ENCODE results near the gene SH3RF2. TPM values are rescaled to one million over a fixed set of nuclear protein-coding genes. Genes with fewer than 3 reads are reported as not detected.

SH3RF2 gene
- total and polyA plus RNA-seq, 2 donors (not counting 1 experiment from before 2014, with no cell fraction given) = 0.53 to 1.2 TPM

- peak in 1 of 2 donors; percentile 60 for DNase-seq (ENCODE audit: low read depth in 2 of 2)
- Histone ChIP-seq H3K4me3 (replicated peaks in 1 of 4; ENCODE audit: control extremely low read depth in 1 of 4, insufficient read depth in 1 of 4, low read depth in 3 of 4, low read length in 4 of 4) (no peak overlapping the region), H3K27me3 (ENCODE audit: control insufficient read depth, insufficient read depth, low read length) (no peaks in the 10 kb centered on the region), H3K9me3 (ENCODE audit: control insufficient read depth, insufficient read depth, low read depth, low read length) (no peaks in the 10 kb centered on the region), H3K36me3 (ENCODE audit: control insufficient read depth, insufficient read depth, low read length) (no peaks in the 10 kb centered on the region), H3K9ac (ENCODE audit: insufficient read depth, low read length) (no peak overlapping the region), H2AFZ (ENCODE audit: low read length) (no peak overlapping the region), H3K4me1 (ENCODE audit: control insufficient read depth, extremely low read depth, insufficient read depth, low read length) (no peaks in the 10 kb centered on the region), H3K79me2 (ENCODE audit: control insufficient read depth, insufficient read depth, low read length) (no peaks in the 10 kb centered on the region), H3K4me2 (ENCODE audit: extremely low read depth, insufficient read depth, low read length) (no peak overlapping the region), H3K27ac (ENCODE audit: insufficient read depth, low read length) (no peak overlapping the region), H4K20me1 (ENCODE audit: control insufficient read depth, extremely low read depth, insufficient read depth, low read length) (no peaks in the 10 kb centered on the region)
- no peak for TF ChIP-seq EZH2 (IDR thresholded peaks at IDR 0.05; ENCODE audit: low read length, missing control alignments)
- TF ChIP-seq, protein P1, sequence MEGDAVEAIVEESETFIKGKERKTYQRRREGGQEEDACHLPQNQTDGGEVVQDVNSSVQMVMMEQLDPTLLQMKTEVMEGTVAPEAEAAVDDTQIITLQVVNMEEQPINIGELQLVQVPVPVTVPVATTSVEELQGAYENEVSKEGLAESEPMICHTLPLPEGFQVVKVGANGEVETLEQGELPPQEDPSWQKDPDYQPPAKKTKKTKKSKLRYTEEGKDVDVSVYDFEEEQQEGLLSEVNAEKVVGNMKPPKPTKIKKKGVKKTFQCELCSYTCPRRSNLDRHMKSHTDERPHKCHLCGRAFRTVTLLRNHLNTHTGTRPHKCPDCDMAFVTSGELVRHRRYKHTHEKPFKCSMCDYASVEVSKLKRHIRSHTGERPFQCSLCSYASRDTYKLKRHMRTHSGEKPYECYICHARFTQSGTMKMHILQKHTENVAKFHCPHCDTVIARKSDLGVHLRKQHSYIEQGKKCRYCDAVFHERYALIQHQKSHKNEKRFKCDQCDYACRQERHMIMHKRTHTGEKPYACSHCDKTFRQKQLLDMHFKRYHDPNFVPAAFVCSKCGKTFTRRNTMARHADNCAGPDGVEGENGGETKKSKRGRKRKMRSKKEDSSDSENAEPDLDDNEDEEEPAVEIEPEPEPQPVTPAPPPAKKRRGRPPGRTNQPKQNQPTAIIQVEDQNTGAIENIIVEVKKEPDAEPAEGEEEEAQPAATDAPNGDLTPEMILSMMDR (conservative IDR thresholded peaks at IDR 0.05 in 1 of 2, IDR thresholded peaks at IDR 0.05 in 1 of 2; ENCODE audit: low read depth in 1 of 2, low read length in 2 of 2) = no peak
These were observed 91.4 kb downstream of the SH3RF2 start for GRCh38 chr5:146027751-146028150.

DNA sequence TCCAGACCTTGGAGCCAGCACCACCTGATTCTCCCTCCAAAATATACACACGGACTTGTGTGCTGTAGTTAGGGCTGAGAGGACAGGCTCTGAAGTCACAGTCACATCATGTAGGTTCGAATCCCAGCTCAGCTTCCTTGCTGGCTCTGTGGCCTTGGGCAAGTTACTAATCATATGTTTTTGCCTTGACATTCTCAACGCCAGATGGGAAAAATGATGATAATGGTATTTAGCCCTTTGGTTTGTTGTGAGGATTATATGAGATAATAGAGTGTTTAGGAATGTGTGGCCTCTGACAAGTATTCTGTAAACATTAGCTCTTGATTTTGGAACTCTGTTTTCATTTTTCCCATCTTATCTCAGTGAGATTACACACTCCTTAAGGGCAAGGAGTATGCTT is 96.5 kb downstream of the SH3RF2 start:
- no peak overlapping the region for H3K27ac ChIP-seq (ENCODE audit: insufficient read depth, low read length)
- H3K36me3 ChIP-seq (ENCODE audit: control insufficient read depth, insufficient read depth, low read length) = no peaks in the 10 kb centered on the region
- no peak overlapping the region for H3K4me2 ChIP-seq (ENCODE audit: extremely low read depth, insufficient read depth, low read length)
- no peak for TF ChIP-seq EZH2 (IDR thresholded peaks at IDR 0.05; ENCODE audit: low read length, missing control alignments)
- H3K9me3 ChIP-seq (ENCODE audit: control insufficient read depth, insufficient read depth, low read depth, low read length) = no peaks in the 10 kb centered on the region
- H3K27me3 ChIP-seq (ENCODE audit: control insufficient read depth, insufficient read depth, low read length) = no peaks in the 10 kb centered on the region
- H3K4me1 ChIP-seq (ENCODE audit: control insufficient read depth, extremely low read depth, insufficient read depth, low read length) = no peaks in the 10 kb centered on the region
- peak in 1 of 2 donors; percentile 50 for DNase-seq (ENCODE audit: low read depth in 2 of 2)
- H4K20me1 ChIP-seq (ENCODE audit: control insufficient read depth, extremely low read depth, insufficient read depth, low read length) = no peaks in the 10 kb centered on the region
- no peak overlapping the region for H3K9ac ChIP-seq (ENCODE audit: insufficient read depth, low read length)
- no peak overlapping the region for H2AFZ ChIP-seq (ENCODE audit: low read length)
- H3K4me3 ChIP-seq (replicated peaks in 1 of 4; ENCODE audit: control extremely low read depth in 1 of 4, insufficient read depth in 1 of 4, low read depth in 3 of 4, low read length in 4 of 4) = no peak overlapping the region
- no peaks in the 10 kb centered on the region for H3K79me2 ChIP-seq (ENCODE audit: control insufficient read depth, insufficient read depth, low read length)

- TF ChIP-seq, protein P1 (conservative IDR thresholded peaks at IDR 0.05 in 1 of 2, IDR thresholded peaks at IDR 0.05 in 1 of 2; ENCODE audit: low read depth in 1 of 2, low read length in 2 of 2) = no peak
- TF ChIP-seq EZH2 (IDR thresholded peaks at IDR 0.05; ENCODE audit: low read length, missing control alignments) = no peak
- H3K4me2 ChIP-seq (ENCODE audit: extremely low read depth, insufficient read depth, low read length) = no peak overlapping the region
These were observed 97.7 kb downstream of the SH3RF2 start for GRCh38 chr5:146034127-146034526.

More at GRCh38 chr5:146034127-146034526, 97.7 kb downstream of the SH3RF2 start:
- no peak overlapping the region for H3K4me3 ChIP-seq (replicated peaks in 1 of 4; ENCODE audit: control extremely low read depth in 1 of 4, insufficient read depth in 1 of 4, low read depth in 3 of 4, low read length in 4 of 4)
- DNase-seq (ENCODE audit: low read depth in 2 of 2) = no peak
- no peaks in the 10 kb centered on the region for H3K79me2 ChIP-seq (ENCODE audit: control insufficient read depth, insufficient read depth, low read length)
- no peaks in the 10 kb centered on the region for H4K20me1 ChIP-seq (ENCODE audit: control insufficient read depth, extremely low read depth, insufficient read depth, low read length)
- no peak overlapping the region for H3K9ac ChIP-seq (ENCODE audit: insufficient read depth, low read length)
- no peaks in the 10 kb centered on the region for H3K27me3 ChIP-seq (ENCODE audit: control insufficient read depth, insufficient read depth, low read length)
- no peak overlapping the region for H2AFZ ChIP-seq (ENCODE audit: low read length)
- no peaks in the 10 kb centered on the region for H3K4me1 ChIP-seq (ENCODE audit: control insufficient read depth, extremely low read depth, insufficient read depth, low read length)
- no peaks in the 10 kb centered on the region for H3K36me3 ChIP-seq (ENCODE audit: control insufficient read depth, insufficient read depth, low read length)
- no peaks in the 10 kb centered on the region for H3K9me3 ChIP-seq (ENCODE audit: control insufficient read depth, insufficient read depth, low read depth, low read length)
- H3K27ac ChIP-seq (ENCODE audit: insufficient read depth, low read length) = no peak overlapping the region
